Stimulated activated CD4-positive, alpha-beta T cell treated with anti-CD3 and anti-CD28 coated beads, Interleukin-1b, Interleukin-23, amount 100 ng/mL, for 48 hours (primary cell): ENCODE data around the gene PPP2R5D.

Experiments used
- DNase-seq: peaks from one replicate; pipeline ENCODE4 v3.0.0-alpha.2; 2020

The PPP2R5D gene

DNA sequence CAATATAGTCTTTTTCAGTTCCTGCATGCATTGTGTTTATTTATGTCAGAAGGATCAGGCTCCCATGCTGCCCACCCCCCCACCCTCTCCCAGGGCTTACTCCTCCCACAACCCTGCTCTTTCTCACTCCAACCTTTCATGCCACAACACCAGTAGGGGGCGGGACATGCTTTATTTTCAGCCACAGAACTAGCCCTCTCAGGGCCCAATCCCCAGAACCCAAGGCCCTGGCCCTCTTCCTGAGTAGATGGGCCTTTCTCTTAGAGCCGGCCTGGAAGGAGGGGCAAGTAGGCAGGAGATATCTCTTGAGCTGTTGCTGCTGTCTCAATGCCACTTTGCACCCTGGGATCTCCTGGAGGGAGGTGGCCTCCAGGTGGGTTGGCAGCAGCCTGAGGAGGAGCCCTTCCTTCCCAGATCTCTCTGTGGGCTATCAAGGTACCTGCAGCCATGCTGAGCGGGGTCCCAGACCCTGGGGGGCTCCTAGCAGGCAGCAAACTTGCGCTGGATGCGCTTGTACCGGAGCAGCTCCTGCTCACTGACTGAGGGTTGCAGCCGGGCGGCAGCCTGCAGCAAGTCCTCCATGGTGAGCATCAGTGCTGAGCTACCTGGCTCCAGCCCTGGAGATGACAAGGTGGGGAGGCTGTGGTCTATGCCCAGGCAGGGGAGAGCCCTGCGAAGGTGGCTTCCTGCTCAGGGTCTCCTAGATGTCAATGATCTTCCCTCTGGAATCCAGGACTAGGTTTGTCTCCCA, 20.3 kb upstream of the PPP2R5D start:
- DNase-seq: peak; percentile 34

DNA sequence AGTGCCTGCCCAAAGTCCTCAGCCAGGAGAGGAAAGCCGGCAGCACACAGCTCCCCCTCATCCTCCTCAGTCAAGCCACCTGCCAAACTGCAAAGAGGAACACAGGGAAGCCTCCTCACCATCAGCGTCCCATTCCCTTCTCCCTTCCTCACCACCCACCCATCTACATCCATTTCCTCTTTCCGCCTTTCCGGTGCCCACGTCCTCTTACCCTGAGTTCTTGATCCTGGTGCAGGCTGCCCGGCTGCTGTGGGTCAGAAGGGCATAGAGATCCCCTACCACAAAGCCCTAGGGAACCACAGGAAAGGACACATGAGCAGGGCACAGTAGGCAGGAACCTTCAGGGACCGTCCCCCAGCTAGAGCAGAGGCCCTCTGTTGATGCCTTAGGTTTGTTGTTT, 17.8 kb upstream of the PPP2R5D start:
- no peak for DNase-seq

DNA sequence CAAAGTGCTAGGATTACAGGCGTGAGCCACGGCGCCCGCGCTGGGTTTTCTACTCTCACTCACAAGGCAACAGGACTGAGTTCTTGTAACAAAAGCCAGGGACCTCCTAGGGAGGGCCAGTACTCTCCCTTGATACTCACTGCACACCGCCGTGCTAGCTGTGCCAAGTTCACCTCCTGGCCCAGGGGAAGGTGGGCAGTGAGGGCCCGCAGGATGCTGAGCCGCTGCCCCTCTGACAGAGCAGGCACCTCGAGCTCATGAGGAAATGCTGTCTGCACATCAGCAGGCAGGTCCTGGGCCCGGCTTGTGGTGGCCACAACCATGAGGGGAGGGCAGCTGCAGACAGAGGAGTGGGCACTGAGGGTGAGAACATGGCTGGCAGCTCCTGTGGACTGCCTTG, 17.1 kb upstream of the PPP2R5D start:
- no peak for DNase-seq

DNA sequence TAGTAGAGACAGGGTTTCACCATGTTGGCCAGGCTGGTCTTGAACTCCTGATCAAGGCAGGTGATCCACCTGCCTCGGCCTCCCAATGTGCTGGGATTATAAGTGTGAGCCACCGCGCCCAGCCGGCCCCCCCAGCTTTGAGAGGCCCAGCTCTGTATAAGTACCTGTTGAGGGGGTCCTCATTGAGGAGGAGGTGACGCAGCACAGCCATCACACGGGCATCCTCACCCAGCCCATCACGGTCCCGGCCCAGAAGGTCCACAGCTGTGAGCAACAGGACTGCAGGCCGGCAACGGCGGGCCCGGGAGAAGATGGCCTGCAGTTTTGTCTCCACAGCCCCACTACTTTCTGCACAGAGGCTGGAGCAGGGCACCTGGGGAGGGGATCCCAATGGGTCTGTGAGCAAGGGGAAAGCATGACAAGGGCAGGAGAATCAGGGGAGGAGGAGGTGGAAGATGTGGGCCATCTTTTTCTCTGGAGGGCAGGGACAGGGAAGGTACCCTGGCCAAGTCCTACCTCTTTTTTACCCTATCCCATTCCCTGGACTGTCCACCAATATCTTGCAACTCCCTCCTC, 16.2 kb upstream of the PPP2R5D start:
- no peak for DNase-seq

DNA sequence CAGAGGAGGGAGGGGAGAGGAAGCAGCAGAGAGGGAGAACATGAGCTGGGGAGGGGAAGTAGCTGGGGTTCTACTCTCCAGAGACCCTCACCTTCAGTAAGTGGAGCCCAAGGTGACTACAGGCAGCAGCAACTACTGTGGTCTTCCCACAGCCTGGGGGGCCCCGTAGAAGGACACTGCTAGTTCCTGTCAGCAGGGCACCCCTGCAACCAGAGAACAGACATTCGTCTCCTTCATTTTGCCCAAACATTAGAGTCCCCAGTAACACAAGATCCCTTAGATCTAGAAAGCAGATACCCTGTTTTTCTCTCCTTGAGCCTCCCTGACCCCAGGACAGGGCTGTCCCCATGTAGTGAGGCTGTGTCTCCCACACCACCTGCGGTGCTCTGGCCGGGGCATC, 15.6 kb upstream of the PPP2R5D start:
- no peak for DNase-seq

DNA sequence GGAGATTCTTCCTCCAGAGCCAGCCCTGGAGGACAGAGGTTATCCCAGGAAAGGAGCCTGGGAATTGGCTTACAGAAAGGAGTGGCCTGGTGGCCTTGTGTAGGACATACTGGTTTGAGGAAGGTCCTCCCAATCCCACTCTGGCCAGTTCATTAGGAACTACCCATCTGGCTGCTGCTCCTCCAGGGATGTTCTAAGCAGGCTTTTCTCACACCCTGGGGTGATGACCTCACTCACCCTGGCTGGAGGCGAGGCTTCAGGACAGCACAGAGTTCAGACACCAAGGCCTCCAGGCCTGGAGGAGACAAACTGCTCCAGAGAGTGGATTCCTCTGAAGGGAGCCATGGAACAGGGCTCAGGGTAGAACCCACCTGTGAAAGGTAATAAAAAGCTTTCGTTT, 14.9 kb upstream of the PPP2R5D start:
- no peak for DNase-seq

DNA sequence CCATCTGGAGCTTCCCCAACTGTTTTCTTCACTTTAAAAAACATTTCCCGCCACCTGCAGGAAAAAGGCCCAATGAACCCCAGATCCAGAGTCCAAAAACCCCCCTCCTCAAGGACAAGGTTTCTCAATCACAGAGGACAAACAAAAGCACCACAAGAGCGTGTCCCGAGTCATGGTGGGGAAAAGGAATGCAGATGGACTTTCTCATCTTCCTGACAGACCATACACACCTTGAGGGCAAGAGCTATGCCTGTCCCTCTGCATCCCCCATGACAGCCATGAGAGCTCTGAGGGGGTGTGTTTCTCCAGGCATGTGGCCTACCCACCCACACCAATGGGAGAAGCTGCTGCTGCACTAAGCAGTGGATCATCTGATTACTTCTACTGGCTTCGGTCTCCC, 14.4 kb upstream of the PPP2R5D start:
- no peak for DNase-seq

DNA sequence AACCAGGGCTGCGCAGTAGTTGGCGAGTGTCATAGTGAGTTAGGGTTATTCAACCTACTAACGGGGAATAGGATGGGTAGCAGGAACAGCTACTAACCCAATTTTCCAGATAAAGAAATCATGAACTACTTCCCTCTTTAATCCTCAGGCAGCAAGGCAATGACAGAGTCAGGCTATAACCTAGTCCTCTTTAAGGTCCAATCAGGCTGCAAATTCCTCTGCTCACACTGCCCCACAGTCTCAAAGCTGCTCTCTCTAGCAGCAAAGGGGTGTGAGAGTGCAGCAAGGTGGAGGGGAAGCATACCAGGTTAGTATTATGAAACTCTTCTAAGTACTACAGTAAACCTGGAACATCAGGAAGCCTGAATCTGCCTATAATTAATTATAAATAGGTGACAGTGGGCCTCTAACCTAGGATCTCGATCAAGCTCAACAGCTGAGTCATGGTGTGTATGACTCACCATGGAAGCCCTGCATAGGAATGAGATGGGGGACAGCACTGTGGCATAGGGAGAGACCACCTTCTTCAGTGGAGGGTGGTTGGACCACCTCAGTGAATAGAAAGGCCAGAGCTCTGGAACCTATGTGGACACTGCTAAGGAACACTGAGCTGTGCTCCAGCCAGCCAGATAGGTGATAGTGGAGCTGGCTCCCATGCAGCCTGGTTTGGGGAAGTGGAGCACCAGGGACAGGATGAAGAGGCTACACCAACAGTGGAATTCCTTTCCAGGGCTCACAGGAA, 13.3 kb upstream of the PPP2R5D start:
- no peak for DNase-seq

DNA sequence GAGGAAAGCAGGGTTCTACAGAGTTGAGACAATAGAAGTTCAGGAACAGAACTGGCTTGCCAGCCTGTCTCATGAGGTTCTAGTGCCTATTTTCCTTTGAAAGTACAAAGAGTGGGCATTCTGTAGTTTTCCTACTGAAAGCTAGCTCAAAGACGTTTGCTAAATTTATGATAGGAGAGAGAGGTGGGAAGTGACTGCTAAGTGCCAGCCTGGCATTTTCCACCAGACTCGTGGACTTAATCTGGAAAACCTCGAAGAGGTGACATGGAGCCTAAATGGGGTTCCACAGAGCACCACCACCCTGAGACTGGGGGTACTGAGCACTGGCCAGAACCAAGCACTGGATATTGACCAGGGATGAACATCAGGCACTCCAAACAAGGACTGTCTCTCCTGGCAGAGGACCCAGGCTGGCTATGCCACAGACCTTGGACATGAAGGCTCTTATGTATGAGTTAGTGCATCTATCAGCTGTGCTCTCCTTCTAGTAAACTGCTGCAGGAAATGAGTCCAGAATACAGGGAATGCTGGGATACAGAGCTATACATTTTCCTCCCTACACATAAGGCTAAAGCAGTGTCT, 12.5 kb upstream of the PPP2R5D start:
- DNase-seq: no peak

DNA sequence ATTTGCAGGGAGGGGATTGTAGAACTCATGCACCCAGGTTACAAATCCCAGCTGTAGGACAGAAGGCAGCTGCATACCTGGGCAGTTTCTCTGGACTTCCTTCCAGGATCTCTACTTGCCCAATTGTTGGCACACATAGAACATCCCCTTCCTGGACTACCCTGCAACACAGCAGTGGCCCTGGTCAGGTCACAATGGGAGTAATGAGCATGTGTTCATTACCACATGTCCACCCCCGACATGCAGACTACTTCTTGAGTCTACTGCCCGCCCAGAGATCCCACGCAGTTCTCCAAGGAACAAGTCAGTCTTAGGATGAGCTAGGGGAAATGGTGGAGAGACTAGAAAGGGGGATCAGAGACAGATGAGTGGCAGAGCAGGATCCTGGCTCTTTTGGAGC, 10.4 kb upstream of the PPP2R5D start:
- no peak for DNase-seq

DNA sequence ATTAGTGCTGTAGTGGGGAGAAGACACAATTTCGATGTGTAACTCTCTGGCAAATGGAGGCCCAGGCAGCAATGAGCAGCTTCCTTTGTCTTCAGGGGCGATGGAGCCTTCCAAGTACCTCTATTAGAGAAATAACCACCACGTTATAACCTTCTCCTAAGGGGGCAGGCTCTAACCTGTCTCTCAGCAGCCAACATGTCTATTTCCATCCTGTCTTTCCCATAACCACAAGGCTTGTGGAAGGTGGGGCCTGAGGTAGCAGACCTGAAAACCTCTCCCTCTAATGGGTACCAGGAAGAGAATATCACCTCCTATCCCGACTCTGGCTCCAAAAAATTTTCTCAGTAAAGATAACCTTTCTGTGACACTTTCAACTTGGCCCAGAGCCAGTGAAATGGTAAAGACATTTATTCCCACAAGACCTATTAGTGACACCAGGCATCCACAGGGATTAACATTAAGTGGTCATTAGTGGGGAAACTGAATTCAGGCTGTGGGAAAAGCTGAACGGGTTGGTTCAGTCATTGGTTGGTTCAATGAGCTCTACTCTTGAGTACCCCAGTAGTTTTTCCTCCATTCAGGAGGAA, 9.4 kb upstream of the PPP2R5D start:
- no peak for DNase-seq

DNA sequence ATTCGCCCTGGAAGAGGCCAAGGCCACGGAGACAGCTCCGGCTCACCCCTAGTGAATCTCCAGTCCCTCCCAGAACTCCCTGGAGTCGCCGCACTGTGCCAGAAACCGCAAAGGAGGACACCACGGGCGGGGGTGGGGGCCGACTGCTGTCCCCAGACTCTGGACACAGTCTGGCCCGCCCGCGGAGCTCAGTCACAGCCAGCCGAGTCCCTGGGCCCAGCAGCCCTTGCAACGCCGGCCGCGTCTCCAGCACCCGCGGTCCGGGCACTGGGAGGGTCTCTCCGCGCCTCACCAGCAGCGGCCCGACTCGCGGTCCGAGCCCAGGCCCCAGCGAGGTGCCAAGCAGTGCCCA, 5.9 kb upstream of the PPP2R5D start:
- DNase-seq: no peak

DNA sequence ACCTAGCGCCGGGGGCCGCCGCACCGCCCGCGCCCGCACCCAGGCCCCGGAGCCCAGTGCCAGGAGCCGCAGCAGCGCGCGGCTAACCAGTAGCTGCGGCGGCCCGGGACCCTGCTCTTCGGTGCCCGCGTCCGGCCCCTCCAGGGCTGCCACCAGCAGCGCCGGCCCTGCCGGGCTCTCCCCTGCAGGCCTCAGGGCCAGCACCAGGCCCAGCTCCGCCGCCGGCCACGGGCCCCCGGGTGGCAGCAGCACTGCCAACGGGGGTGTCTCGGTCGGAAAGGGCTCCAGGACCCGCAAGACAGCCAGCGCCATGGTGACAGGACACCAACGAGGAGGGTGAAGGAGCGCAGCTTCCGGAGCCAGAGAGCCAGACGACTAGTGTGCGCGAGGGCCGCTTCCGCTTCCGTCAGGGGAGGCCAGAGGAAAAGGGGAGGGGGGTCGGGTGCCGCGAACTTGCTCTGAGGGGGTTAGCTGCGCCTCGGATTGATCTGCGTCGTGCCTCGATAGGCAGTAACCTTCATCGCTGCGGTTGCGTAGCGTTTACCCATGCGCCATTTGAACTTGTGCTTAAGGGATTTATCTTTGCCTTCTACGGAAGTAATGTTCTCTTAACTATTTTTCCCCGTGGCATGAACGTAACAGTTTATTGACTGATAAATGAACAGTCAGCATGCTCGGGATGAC, 5.4 kb upstream of the PPP2R5D start, which contains the start of gene PEX6:
PEX6 (minus strand) TSS at position 343 of the 684 bp plus-strand sequence; CDS start at position 312, 31 bp downstream.
- DNase-seq: peak; percentile 94

DNA sequence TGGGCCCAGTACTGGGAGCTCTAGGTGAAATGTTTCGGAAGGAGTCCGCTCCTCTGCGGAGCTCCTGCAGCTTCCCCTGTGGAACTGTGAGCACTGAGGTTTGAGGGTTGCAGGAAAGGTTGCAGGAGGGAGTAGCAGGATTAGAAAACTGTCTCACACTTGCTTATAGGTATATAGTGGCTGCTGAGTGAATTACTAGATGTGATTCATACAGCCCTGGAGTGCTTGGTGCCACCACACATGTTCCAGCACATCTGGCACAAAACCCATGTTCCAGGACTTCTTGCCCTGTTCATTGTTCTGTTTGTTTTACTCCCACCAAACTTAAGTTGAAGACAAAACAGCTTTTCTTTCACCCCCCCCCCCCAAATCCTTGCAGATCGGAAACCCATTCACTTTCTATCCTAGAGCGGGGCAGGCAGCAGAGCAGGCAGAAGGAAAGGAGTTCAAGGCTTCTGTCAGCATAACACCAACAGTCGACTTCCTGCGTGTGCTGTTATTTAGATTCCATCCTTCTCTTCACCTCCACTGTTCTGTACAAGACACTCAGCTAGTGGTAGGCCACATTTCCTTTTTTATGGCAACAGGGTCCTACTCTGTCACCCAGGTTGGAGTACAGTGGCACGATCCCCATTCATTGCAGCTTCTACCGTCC, 4.7 kb upstream of the PPP2R5D start:
- no peak for DNase-seq

DNA sequence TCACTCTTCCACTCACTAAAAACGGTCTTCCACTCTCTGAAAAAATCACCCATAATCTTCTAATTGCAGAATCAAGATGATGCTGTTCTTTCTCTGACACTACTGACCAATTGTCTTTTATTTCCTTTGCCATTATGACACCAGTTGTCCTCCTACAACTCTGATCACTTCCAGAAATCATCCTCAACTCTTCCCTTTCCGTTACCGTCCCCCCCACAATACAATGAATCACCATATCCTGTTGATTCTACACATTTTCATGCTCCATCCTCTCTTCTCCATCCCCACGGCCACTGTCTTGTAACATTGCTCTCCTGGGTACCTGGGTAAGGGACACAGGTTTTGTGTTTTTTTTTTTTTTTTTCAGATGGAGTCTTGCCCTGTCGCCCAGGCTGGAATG, 2.5 kb upstream of the PPP2R5D start:
- DNase-seq: no peak

DNA sequence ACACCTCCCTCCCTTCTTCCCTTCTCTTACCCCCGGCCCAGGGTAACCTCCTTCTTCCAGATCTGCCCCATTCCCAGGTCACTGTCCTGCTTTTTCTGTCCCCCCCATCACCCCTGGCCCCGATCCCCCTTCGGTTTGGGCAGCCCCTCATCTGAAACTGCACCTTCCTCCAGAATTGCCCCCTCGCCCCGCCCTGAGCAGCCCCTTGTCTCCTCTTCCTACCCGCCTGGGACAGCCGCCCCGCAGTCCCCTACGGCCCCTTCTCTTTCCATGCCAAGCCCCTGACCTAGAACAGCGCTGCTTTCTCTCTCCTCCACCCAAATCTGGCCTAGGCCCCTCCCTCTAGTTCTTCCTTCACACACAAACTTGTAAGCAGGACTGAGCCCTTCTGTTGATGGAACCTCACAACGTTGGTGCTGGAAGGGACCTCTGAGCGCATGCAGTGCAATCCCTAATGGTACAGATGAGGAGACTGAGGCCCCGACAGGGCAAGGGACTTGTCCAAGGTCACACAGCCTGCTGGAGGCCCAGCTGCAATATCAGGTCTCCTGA, 630 bp downstream of the PPP2R5D start:
- no peak for DNase-seq

DNA sequence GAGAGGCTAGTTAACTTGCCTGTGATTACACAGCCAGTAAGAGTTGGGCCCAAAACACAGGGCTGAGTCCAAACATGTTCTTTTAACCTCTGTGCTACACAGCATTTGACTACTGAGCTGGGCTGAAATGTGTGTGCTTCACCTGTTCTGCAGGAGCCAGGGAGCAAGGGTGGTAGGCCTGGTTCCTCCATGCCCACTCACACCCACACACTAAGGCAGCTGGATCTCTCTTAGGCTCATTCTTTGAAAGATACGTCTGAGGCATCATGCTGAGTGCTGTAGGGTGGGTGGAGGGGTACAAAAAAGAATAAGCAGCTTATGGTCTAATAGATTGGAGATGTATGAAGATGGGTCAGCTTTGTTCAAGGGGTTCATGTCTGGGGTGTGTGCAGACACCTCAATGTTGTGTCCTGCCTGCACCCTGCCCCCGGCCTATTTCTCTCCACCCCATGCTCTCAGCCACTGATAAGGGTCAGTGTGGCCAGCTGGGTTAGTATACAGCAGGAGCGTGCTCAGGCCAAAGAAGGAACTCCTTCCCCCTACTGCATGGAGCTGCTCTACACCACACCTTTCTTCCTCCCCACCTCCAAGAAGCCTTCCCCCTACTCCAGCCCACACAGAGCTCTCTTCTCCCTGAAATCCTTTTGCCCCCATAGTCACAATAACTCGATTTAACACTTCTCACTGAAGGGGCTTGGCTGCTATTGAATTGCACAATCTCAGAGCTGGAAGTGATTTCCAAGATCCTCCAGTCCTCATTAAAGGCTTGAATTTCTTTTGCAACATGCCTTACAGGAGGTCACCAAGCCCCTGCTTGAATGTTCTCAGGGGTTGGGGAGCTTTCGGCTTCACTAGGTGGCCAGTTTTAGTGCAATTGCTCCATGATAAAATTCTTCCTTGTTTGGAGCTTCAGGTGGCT, 3.4 kb downstream of the PPP2R5D start:
- no peak for DNase-seq

DNA sequence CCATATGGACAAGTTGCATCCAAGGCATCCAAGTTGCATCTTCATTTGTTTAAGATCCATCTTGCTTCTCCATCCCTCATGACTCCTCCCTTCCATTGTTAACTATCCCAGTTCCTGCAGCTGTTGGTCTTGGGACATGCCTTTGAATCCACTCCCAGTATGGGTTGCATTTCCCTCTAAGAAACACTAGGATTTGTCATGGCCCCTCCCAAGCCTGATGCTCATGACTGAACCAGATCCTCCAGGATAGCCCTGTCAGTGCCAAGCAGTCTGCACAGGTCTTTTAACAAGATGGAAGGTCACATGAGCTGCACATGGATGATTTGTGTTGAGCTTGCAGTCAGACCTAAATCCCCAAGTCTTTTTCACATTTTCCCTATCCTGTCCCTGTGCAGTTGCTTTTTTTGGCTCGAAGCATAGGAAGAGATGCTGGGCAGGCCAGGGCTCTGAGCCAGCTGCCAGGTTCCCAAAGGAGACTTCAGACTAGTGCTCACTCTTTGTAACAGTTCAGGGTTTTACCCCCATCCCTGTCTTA, 4.2 kb downstream of the PPP2R5D start:
- no peak for DNase-seq

DNA sequence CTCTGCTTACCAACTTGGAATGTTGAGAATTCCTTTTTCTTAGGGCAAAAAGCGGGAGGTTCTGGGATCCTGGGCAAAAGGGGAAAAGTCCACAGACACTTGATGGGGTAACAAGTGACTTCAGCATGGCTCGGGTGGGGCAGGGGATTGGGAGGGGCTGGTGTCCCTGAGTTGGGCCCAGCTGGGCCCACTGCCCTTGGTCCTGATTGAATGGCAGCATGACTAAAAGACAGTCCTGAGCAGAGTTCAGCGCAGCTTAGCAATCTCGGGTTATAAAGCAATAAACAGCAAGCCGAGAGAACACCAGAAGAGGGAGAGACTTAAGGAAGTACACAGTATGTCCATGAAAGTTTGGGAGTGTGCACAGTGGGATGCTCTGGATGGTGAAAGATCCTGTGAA, 5.6 kb downstream of the PPP2R5D start:
- no peak for DNase-seq

DNA sequence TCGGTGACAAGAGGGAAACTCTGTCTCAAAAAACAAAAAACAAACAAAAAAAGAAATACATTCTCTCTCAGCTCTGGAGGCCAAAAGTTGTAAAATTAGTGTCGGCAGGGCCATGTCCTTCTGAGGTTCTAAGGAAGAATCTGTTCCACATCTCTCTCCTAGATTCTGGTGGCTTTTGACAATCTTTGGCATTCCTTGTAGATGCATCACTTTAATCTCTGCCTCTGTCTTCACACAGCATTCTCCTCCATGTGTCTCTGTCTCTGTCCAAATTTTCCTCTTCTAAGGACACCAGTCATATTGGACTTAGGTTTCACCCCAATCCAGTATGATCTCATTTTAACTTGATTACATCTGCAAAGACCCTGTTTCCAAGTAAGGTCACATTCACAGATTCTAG, 9.1 kb downstream of the PPP2R5D start:
- no peak for DNase-seq

DNA sequence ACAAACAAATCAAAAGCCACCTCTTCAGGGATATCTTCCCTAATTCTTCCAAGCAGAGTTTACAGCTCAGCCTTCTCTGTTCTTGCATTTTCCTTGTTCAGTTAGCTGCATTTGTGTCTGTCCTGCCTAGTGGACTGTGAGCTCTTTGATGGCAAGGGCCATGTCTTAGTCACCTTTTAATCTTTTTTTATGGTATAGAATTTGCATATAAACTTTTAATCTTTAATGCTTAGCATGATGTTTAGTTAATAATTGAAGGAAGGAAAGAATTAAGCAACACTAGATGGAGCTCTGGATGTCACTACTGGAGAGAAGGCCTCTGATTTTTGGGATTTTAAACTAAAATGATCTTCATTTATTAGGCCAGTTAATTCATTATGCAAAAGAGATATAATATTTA, 12.1 kb downstream of the PPP2R5D start:
- DNase-seq: no peak
